ENCODE results near the gene MAP1A. TPM values are rescaled to one million over a fixed set of nuclear protein-coding genes. Genes with fewer than 3 reads are reported as not detected.
A peak's percentile ranks its signal among the peaks of the same experiment; 100 is the strongest.

Gene MAP1A
- total and polyA plus RNA-seq, 12 donors = 3.4 to 27.0 (median 9.6) TPM

GRCh38 chr15:43483297-43484128 lies 33.9 kb upstream of the MAP1A start:
- no peak for DNase-seq
- no peak overlapping the region for H3K4me3 ChIP-seq
- peaks cover 0 to 13% of the 10 kb centered on the region in 2 donors for H3K4me1 ChIP-seq (replicated peaks in 1 of 2)
- peaks cover 0 to 33% of the 10 kb centered on the region in 2 donors for H3K36me3 ChIP-seq (replicated peaks in 1 of 2)
- no peak for TF ChIP-seq POLR2A (IDR thresholded peaks at IDR 0.05)
- peak in 5 of 6 experiments; percentile 28 to 50 (median 40) for TF ChIP-seq CTCF (IDR thresholded peaks at IDR 0.05)
- no peaks in the 10 kb centered on the region for H3K27me3 ChIP-seq
- H3K27ac ChIP-seq = peak overlapping the region in 4 of 5 donors; percentile 9 to 80 (median 51)
- 63 to 69% (median 66%) methylated on average over 4 of the region's 4 CpGs for WGBS, 4 donors
- intact Hi-C loops (cut with DNase I) = no loop called here
- no peaks in the 10 kb centered on the region for H3K9me3 ChIP-seq (replicated peaks in 1 of 3)

- peaks cover 0 to 21% of the 10 kb centered on the region in 2 donors for H3K4me1 ChIP-seq (replicated peaks in 1 of 2)
- peak overlapping the region in 4 of 5 donors; percentile 7 to 80 (median 51) for H3K27ac ChIP-seq
- 59 to 68% (median 68%) methylated on average over 2 of the region's 2 CpGs for WGBS, 4 donors
- peak in 4 of 7 donors; percentile 20 to 36 (median 30) for DNase-seq
- TF ChIP-seq CTCF (IDR thresholded peaks at IDR 0.05) = no peak
- TF ChIP-seq POLR2A (IDR thresholded peaks at IDR 0.05) = no peak
- intact Hi-C loops (cut with DNase I) = no loop called here
- peaks cover 0 to 28% of the 10 kb centered on the region in 2 donors for H3K36me3 ChIP-seq (replicated peaks in 1 of 2)
- H3K4me3 ChIP-seq = no peak overlapping the region
- H3K27me3 ChIP-seq = no peaks in the 10 kb centered on the region
- H3K9me3 ChIP-seq (replicated peaks in 1 of 3) = no peaks in the 10 kb centered on the region
These were observed 33.0 kb upstream of the MAP1A start for GRCh38 chr15:43484455-43484854.

- intact Hi-C loops (cut with DNase I) = no loop called here
- H3K36me3 ChIP-seq (replicated peaks in 1 of 2) = peaks cover 0 to 25% of the 10 kb centered on the region in 2 donors
These were observed 30.0 kb upstream of the MAP1A start for GRCh38 chr15:43487271-43487895.

More at GRCh38 chr15:43487271-43487895, 30.0 kb upstream of the MAP1A start:
- DNase-seq = no peak
- H3K27me3 ChIP-seq = no peaks in the 10 kb centered on the region
- no peak for TF ChIP-seq CTCF (IDR thresholded peaks at IDR 0.05)
- no peak for TF ChIP-seq POLR2A (IDR thresholded peaks at IDR 0.05)
- H3K4me1 ChIP-seq (replicated peaks in 1 of 2) = peaks cover 8 to 33% of the 10 kb centered on the region in 2 donors
- 88 to 94% (median 90%) methylated on average over 6 of the region's 6 CpGs for WGBS, 4 donors
- H3K4me3 ChIP-seq = no peak overlapping the region
- H3K9me3 ChIP-seq (replicated peaks in 1 of 3) = no peaks in the 10 kb centered on the region
- no peak overlapping the region for H3K27ac ChIP-seq
